OCI-LY7 (cell line): Measurements from ENCODE around the gene WWOX.

Experiments
- EZH2phosphoT487 ChIP-seq: fragments of 200-600 bp; sonication (generic); IDR thresholded peaks from 2 replicates; pipeline ENCODE4 v1.6.1; 2018; ENCODE audit warnings: low read depth, borderline replicate concordance, mild to moderate bottlenecking, mixed run types, antibody characterized with exemption, low read length, moderate library complexity, mixed read lengths
- TF ChIP-seq, protein P1 (sequence below): fragments of 200-600 bp; sonication (generic); conservative IDR thresholded peaks from 2 replicates; pipeline ENCODE4 v1.5.1; 2014; ENCODE audit warnings: mild to moderate bottlenecking, antibody characterized with exemption, low read length, moderate library complexity, mixed read lengths

DNA sequence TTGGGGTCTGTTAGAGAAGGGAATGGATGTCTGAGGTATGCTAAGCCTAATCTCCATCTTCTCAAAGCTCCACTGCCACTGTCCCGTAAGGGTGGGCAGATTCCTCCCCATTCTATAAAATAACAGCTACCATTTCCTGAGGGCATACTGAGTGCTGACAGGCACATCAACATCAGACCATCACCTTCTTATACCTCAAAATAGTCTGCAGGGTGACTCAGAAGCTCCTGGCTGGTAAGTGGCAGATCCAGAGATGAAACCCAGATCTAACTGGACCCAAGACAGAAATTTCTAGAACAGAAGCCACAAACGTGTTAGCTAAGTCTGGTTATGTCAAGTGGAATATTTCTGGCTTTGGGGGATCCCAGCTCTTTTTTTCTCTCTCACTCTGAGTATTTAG, 548.0 kb downstream of the WWOX start:
- TF ChIP-seq, protein P1, sequence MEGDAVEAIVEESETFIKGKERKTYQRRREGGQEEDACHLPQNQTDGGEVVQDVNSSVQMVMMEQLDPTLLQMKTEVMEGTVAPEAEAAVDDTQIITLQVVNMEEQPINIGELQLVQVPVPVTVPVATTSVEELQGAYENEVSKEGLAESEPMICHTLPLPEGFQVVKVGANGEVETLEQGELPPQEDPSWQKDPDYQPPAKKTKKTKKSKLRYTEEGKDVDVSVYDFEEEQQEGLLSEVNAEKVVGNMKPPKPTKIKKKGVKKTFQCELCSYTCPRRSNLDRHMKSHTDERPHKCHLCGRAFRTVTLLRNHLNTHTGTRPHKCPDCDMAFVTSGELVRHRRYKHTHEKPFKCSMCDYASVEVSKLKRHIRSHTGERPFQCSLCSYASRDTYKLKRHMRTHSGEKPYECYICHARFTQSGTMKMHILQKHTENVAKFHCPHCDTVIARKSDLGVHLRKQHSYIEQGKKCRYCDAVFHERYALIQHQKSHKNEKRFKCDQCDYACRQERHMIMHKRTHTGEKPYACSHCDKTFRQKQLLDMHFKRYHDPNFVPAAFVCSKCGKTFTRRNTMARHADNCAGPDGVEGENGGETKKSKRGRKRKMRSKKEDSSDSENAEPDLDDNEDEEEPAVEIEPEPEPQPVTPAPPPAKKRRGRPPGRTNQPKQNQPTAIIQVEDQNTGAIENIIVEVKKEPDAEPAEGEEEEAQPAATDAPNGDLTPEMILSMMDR: no peak
- no peak for TF ChIP-seq EZH2phosphoT487
